Endothelial cell of coronary artery (primary cell): ENCODE results near the gene TWIST1. TPM values are rescaled to one million over a fixed set of nuclear protein-coding genes. Genes with fewer than 3 reads are reported as not detected.

ENCODE experiments used
- total RNA-seq: library from RNA; depleted of rRNA; stranded (reverse); fragments of >200 nt; gene quantifications from 2 replicates; pipeline ENCODE4 v1.2.3, GENCODE V29; 2014

The TWIST1 gene
- total RNA-seq, result 2.8 and 6.5 TPM in 2 replicates

DNA sequence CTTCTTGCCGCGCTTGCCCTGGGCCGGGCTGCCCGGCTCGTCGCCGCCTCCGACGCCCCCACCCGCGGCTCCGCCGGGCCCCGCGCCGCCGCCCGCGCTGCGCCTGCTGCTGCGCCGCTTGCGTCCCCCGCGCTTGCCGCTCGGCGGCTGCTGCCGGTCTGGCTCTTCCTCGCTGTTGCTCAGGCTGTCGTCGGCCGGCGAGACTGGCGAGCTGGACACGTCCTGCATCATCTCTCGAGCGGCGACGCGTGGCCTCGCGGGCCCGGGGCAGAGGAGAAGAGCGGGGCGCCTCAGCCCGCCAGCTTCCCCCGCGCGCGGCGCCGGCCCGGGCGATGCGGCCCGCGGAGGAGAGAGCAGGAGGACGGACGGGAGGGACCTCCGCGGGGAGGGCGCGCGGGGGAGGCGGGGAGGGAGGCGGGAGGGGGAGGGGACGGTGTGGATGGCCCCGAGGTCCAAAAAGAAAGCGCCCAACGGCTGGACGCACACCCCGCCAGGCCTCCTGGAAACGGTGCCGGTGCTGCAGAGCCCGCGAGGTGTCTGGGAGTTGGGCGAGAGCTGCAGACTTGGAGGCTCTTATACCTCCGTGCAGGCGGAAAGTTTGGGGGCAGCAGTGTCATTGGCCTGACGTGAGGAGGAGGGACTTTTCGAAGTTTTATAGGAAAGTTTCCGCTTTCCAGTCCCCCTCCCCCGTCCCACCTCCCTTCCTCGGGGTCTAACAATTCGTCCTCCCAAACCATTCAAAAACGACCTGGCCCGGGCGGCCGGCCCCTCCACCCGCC, at the start of gene TWIST1:
TWIST1 (minus strand) TSS at position 546 of the 779 bp plus-strand sequence; CDS start at position 231, 315 bp downstream.

DNA sequence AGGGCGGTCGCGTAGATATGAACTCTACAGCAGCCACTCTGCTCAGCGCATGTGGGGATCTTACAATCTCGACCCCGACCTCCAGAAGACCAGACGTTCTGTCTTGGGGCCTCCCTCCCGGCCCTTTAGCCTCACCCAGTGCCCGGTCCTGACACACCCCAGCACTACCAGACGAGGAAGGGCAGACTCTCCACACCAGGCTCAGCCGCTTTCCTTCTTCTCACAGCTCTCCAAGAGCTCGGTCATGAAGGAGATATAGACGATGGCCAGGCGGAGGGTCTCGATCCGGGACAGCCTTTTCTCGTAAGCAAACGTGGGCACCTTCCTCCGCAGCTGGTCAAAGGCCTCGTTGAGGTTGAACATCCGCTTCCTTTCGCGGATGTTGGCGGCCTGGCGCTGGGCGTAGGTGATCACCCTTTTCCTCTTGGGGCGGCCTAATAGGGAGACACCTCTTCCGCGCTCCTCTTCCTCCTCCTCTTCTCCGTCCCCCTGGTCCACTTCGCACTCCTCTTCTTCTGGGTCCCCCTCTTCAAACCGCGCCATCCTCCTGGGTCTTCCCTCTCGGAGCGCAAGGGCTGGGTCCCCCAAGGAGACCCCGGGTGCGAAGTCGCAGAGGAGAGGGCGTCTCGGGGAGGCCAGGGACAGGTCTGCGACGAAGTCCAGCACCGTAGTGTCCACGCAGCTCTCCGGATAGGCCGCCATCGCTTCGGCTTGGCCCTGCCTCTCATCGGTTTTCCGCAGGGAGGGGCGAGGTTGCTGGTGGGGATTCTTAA, 27.4 kb upstream of the TWIST1 start, which contains the start of gene FERD3L:
FERD3L (minus strand) TSS at position 761 of the 773 bp plus-strand sequence; CDS start at position 702, 59 bp downstream.

Other genes with a start within 250 kb of the TWIST1 start
- gene FERD3L, start 27.8 kb upstream of the TWIST1 start, total RNA-seq, result not detected in 2 replicates